ENCODE results near the gene SELENON. TPM values are rescaled to one million over a fixed set of nuclear protein-coding genes. Genes with fewer than 3 reads are reported as not detected.

SELENON gene
- total and polyA plus RNA-seq, 2 of the 13 experiments (the other 11 are each of a cell fraction or from before 2014, with no cell fraction given): 3.8 to 8.0 TPM

DNA sequence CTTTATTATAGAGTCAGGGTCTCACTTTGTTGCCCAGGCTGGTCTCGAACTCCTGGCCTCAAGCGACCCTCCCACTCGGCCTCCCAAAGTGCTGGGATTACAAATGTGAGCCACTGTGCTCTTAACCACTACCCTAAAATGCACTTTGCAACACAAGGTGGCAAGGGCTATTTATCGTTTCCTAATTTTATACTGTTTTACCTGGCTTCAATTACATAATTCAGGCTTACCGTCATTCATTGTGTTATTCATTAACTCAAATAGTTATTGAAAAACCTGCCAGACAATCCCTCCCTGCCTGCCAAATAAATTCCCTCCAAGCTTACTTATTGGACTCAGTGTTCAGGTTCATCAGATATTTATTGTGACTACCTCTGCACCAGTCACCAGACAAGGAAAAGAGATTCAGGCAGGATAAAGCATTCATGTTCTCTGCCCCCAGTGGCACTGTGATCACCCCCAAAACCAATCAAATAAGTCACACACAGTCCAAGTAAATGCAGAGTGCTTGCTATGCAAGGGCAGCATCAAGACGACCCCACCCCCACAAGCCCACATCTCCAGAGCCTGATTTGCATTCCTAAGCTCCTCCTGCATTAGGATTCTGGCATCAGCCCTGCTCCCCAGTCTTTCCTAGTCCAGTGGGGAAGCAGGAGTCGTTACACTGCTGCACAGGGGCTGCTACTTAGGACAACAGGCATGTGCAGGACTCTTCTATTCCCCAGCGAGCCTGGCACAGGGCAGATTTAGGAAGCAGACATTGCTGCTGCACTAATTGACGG is 67.4 kb downstream of the SELENON start (continued):
- TF ChIP-seq, protein P1, sequence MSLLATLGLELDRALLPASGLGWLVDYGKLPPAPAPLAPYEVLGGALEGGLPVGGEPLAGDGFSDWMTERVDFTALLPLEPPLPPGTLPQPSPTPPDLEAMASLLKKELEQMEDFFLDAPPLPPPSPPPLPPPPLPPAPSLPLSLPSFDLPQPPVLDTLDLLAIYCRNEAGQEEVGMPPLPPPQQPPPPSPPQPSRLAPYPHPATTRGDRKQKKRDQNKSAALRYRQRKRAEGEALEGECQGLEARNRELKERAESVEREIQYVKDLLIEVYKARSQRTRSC (CRISPR knock-in tag; IDR thresholded peaks at IDR 0.05; ENCODE audit: low read depth): no peak
- TF ChIP-seq ZNF558 (CRISPR knock-in tag; IDR thresholded peaks at IDR 0.05; ENCODE audit: borderline replicate concordance) (no peak), CEBPG (CRISPR knock-in tag; IDR thresholded peaks at IDR 0.05) (no peak), RFX5 (IDR thresholded peaks at IDR 0.05; ENCODE audit: low read depth, low read length) (no peak), NFAT5 (CRISPR knock-in tag; IDR thresholded peaks at IDR 0.05) (no peak), ARHGAP35 (CRISPR knock-in tag; IDR thresholded peaks at IDR 0.05; ENCODE audit: borderline replicate concordance) (no peak), FOXJ3 (CRISPR knock-in tag; IDR thresholded peaks at IDR 0.05; ENCODE audit: borderline replicate concordance) (no peak), ZBTB20 (CRISPR knock-in tag; IDR thresholded peaks at IDR 0.05; ENCODE audit: borderline replicate concordance, low read depth) (no peak), ZNF678 (CRISPR knock-in tag; IDR thresholded peaks at IDR 0.05) (no peak), KDM5B (CRISPR knock-in tag; IDR thresholded peaks at IDR 0.05; ENCODE audit: borderline replicate concordance) (no peak), ZHX1 (CRISPR knock-in tag; IDR thresholded peaks at IDR 0.05; ENCODE audit: low read depth) (no peak), MAF1 (CRISPR knock-in tag; IDR thresholded peaks at IDR 0.05; ENCODE audit: borderline replicate concordance) (no peak), ZNF878 (CRISPR knock-in tag; IDR thresholded peaks at IDR 0.05) (no peak), SRSF1 (optimal IDR thresholded peaks at IDR 0.05; ENCODE audit: low read depth, low read length) (no peak), AGO1 (IDR thresholded peaks at IDR 0.05; ENCODE audit: low read depth, low read length, poor library complexity, severe bottlenecking) (no peak), KLF15 (CRISPR knock-in tag; IDR thresholded peaks at IDR 0.05; ENCODE audit: borderline replicate concordance) (no peak), POLR2AphosphoS5 (IDR thresholded peaks at IDR 0.05; ENCODE audit: low read depth, low read length) (0 out of 2 replicates have a peak, but pooled peaks have one; percentile 38), ZBTB21 (CRISPR knock-in tag; IDR thresholded peaks at IDR 0.05) (no peak), DMAP1 (CRISPR knock-in tag; IDR thresholded peaks at IDR 0.05) (no peak)
- TF ChIP-seq, protein P2, sequence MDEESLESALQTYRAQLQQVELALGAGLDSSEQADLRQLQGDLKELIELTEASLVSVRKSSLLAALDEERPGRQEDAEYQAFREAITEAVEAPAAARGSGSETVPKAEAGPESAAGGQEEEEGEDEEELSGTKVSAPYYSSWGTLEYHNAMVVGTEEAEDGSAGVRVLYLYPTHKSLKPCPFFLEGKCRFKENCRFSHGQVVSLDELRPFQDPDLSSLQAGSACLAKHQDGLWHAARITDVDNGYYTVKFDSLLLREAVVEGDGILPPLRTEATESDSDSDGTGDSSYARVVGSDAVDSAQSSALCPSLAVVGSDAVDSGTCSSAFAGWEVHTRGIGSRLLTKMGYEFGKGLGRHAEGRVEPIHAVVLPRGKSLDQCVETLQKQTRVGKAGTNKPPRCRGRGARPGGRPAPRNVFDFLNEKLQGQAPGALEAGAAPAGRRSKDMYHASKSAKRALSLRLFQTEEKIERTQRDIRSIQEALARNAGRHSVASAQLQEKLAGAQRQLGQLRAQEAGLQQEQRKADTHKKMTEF (CRISPR knock-in tag; IDR thresholded peaks at IDR 0.05): no peak
